NB4 (cell line): ENCODE results near the gene COX8A.

ENCODE experiments used
- POLR2A ChIP-seq: IDR thresholded peaks from 2 replicates; pipeline ENCODE4 v1.6.1; 2011; ENCODE audit warnings: mild to moderate bottlenecking; ENCODE audit not compliant: insufficient read length; ENCODE audit errors: extremely low read depth
- TF ChIP-seq, protein P1 (sequence below): IDR thresholded peaks from one replicate; pipeline ENCODE4 v1.5.1; 2012; ENCODE audit warnings: low read depth, low read length
- TF ChIP-seq, protein P2 (sequence below): IDR thresholded peaks from 2 replicates; pipeline ENCODE4 v1.6.1; 2011; ENCODE audit warnings: low read depth, low read length

GRCh38 chr11:64013141-64013896 lies 38.9 kb downstream of the COX8A start:
- TF ChIP-seq, protein P1, sequence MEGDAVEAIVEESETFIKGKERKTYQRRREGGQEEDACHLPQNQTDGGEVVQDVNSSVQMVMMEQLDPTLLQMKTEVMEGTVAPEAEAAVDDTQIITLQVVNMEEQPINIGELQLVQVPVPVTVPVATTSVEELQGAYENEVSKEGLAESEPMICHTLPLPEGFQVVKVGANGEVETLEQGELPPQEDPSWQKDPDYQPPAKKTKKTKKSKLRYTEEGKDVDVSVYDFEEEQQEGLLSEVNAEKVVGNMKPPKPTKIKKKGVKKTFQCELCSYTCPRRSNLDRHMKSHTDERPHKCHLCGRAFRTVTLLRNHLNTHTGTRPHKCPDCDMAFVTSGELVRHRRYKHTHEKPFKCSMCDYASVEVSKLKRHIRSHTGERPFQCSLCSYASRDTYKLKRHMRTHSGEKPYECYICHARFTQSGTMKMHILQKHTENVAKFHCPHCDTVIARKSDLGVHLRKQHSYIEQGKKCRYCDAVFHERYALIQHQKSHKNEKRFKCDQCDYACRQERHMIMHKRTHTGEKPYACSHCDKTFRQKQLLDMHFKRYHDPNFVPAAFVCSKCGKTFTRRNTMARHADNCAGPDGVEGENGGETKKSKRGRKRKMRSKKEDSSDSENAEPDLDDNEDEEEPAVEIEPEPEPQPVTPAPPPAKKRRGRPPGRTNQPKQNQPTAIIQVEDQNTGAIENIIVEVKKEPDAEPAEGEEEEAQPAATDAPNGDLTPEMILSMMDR: no peak
- TF ChIP-seq, protein P2, sequence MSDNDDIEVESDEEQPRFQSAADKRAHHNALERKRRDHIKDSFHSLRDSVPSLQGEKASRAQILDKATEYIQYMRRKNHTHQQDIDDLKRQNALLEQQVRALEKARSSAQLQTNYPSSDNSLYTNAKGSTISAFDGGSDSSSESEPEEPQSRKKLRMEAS: no peak
- TF ChIP-seq POLR2A: no peak
